ENCODE measurements around the gene PSMB3. TPM values are rescaled to one million over a fixed set of nuclear protein-coding genes. Genes with fewer than 3 reads are reported as not detected.
A peak's percentile ranks its signal among the peaks of the same experiment; 100 is the strongest.

Gene PSMB3
- total RNA-seq, 1 donor from 2014 or later = 337 TPM

GRCh38 chr17:38750312-38751121, 2.0 kb upstream of the PSMB3 start:
- peak overlapping the region; percentile 100 for H3K4me3 Mint-ChIP-seq (ENCODE audit: low read depth)
- peak overlapping the region; percentile 1 for H3K27ac Mint-ChIP-seq
- peaks cover 43% of the 10 kb centered on the region for H3K4me1 Mint-ChIP-seq (ENCODE audit: low read depth)
- peaks cover 26% of the 10 kb centered on the region for H3K27me3 Mint-ChIP-seq (ENCODE audit: low read depth)
- DNase-seq (ENCODE audit: low spot score) = no peak
- intact Hi-C loops (cut with micrococcal nuclease) = loop anchor here (5.0 kb wide), 3 partner anchors 117 to 402 kb away; partner anchors contain the start of gene PLXDC1
- no peaks in the 10 kb centered on the region for H3K9me3 Mint-ChIP-seq
- peaks cover 21% of the 10 kb centered on the region for H3K36me3 Mint-ChIP-seq (ENCODE audit: low read depth)

- Mint-ChIP-seq H3K27me3 (ENCODE audit: low read depth) (peaks cover 22% of the 10 kb centered on the region), H3K36me3 (ENCODE audit: low read depth) (peaks cover 28% of the 10 kb centered on the region), H3K9me3 (no peaks in the 10 kb centered on the region), H3K27ac (peak overlapping the region; percentile 99), H3K4me3 (ENCODE audit: low read depth) (peak overlapping the region; percentile 100), H3K4me1 (ENCODE audit: low read depth) (peaks cover 38% of the 10 kb centered on the region)
- intact Hi-C loops (cut with micrococcal nuclease) = loop anchor here (5.0 kb wide), 3 partner anchors 116 to 401 kb away; partner anchors contain the start of gene PLXDC1
- DNase-seq (ENCODE audit: low spot score) = no peak
Measured at GRCh38 chr17:38751144-38751807, 1.3 kb upstream of the PSMB3 start.

- peaks cover 16% of the 10 kb centered on the region for H3K27me3 Mint-ChIP-seq (ENCODE audit: low read depth)
- DNase-seq (ENCODE audit: low spot score) = peak; percentile 83
- H3K36me3 Mint-ChIP-seq (ENCODE audit: low read depth) = peaks cover 31% of the 10 kb centered on the region
- peaks cover 32% of the 10 kb centered on the region for H3K4me1 Mint-ChIP-seq (ENCODE audit: low read depth)
- H3K4me3 Mint-ChIP-seq (ENCODE audit: low read depth) = peak overlapping the region; percentile 100
- no peaks in the 10 kb centered on the region for H3K9me3 Mint-ChIP-seq
- peak overlapping the region; percentile 99 for H3K27ac Mint-ChIP-seq
- intact Hi-C loops (cut with micrococcal nuclease) = loop anchor here (1.0 to 5.0 kb wide), 8 partner anchors 47 to 447 kb away; partner anchors contain the start of genes CWC25, EPOP, PIP4K2B and PLXDC1
Measured at GRCh38 chr17:38751808-38752307, 683 bp upstream of the PSMB3 start.

- peaks cover 13% of the 10 kb centered on the region for H3K27me3 Mint-ChIP-seq (ENCODE audit: low read depth)
- no peak for DNase-seq (ENCODE audit: low spot score)
- H3K4me3 Mint-ChIP-seq (ENCODE audit: low read depth) = peak overlapping the region; percentile 100
- peaks cover 37% of the 10 kb centered on the region for H3K36me3 Mint-ChIP-seq (ENCODE audit: low read depth)
- H3K9me3 Mint-ChIP-seq = no peaks in the 10 kb centered on the region
- intact Hi-C loops (cut with micrococcal nuclease) = loop anchor here (2.0 to 5.0 kb wide), 5 partner anchors 78 to 446 kb away; partner anchors contain the start of genes EPOP and PLXDC1
- H3K4me1 Mint-ChIP-seq (ENCODE audit: low read depth) = peaks cover 31% of the 10 kb centered on the region
- peak overlapping the region; percentile 99 for H3K27ac Mint-ChIP-seq
Measured at GRCh38 chr17:38753071-38753506, 548 bp downstream of the PSMB3 start.

- Mint-ChIP-seq H3K36me3 (ENCODE audit: low read depth) (peaks cover 75% of the 10 kb centered on the region), H3K27me3 (ENCODE audit: low read depth) (no peaks in the 10 kb centered on the region), H3K27ac (peak overlapping the region; percentile 51), H3K4me1 (ENCODE audit: low read depth) (peaks cover 9% of the 10 kb centered on the region), H3K4me3 (ENCODE audit: low read depth) (no peak overlapping the region), H3K9me3 (no peaks in the 10 kb centered on the region)
- intact Hi-C loops (cut with micrococcal nuclease) = no loop called here
- no peak for DNase-seq (ENCODE audit: low spot score)
Measured at GRCh38 chr17:38761612-38762011, 9.1 kb downstream of the PSMB3 start.

GRCh38 chr17:38762231-38762630, 9.7 kb downstream of the PSMB3 start:
- DNase-seq (ENCODE audit: low spot score) = no peak
- Mint-ChIP-seq H3K36me3 (ENCODE audit: low read depth) (peaks cover 79% of the 10 kb centered on the region), H3K27ac (no peak overlapping the region), H3K4me1 (ENCODE audit: low read depth) (peaks cover 12% of the 10 kb centered on the region), H3K4me3 (ENCODE audit: low read depth) (no peak overlapping the region), H3K27me3 (ENCODE audit: low read depth) (no peaks in the 10 kb centered on the region), H3K9me3 (no peaks in the 10 kb centered on the region)
- intact Hi-C loops (cut with micrococcal nuclease) = no loop called here

GRCh38 chr17:38766341-38766740, 13.8 kb downstream of the PSMB3 start:
- Mint-ChIP-seq H3K4me3 (ENCODE audit: low read depth) (no peak overlapping the region), H3K4me1 (ENCODE audit: low read depth) (peaks cover 8% of the 10 kb centered on the region), H3K27me3 (ENCODE audit: low read depth) (no peaks in the 10 kb centered on the region), H3K36me3 (ENCODE audit: low read depth) (peaks cover 83% of the 10 kb centered on the region), H3K9me3 (no peaks in the 10 kb centered on the region), H3K27ac (no peak overlapping the region)
- intact Hi-C loops (cut with micrococcal nuclease) = no loop called here
- no peak for DNase-seq (ENCODE audit: low spot score)

- Mint-ChIP-seq H3K27me3 (ENCODE audit: low read depth) (no peaks in the 10 kb centered on the region), H3K4me3 (ENCODE audit: low read depth) (no peak overlapping the region), H3K36me3 (ENCODE audit: low read depth) (peaks cover 80% of the 10 kb centered on the region), H3K9me3 (no peaks in the 10 kb centered on the region), H3K4me1 (ENCODE audit: low read depth) (peaks cover 2% of the 10 kb centered on the region), H3K27ac (no peak overlapping the region)
- no peak for DNase-seq (ENCODE audit: low spot score)
- intact Hi-C loops (cut with micrococcal nuclease) = no loop called here
Measured at GRCh38 chr17:38768417-38768816, 15.9 kb downstream of the PSMB3 start.

- intact Hi-C loops (cut with micrococcal nuclease) = no loop called here
- Mint-ChIP-seq H3K9me3 (no peaks in the 10 kb centered on the region), H3K4me3 (ENCODE audit: low read depth) (no peak overlapping the region), H3K27me3 (ENCODE audit: low read depth) (no peaks in the 10 kb centered on the region), H3K4me1 (ENCODE audit: low read depth) (no peaks in the 10 kb centered on the region), H3K36me3 (ENCODE audit: low read depth) (peaks cover 57% of the 10 kb centered on the region), H3K27ac (no peak overlapping the region)
- no peak for DNase-seq (ENCODE audit: low spot score)
Measured at GRCh38 chr17:38773258-38773657, 20.7 kb downstream of the PSMB3 start.

GRCh38 chr17:38777641-38778250, 25.2 kb downstream of the PSMB3 start:
- DNase-seq (ENCODE audit: low spot score) = no peak
- H3K36me3 Mint-ChIP-seq (ENCODE audit: low read depth) = peaks cover 60% of the 10 kb centered on the region
- H3K27ac Mint-ChIP-seq = no peak overlapping the region
- H3K4me1 Mint-ChIP-seq (ENCODE audit: low read depth) = no peaks in the 10 kb centered on the region
- H3K27me3 Mint-ChIP-seq (ENCODE audit: low read depth) = no peaks in the 10 kb centered on the region
- no peaks in the 10 kb centered on the region for H3K9me3 Mint-ChIP-seq
- intact Hi-C loops (cut with micrococcal nuclease) = no loop called here
- no peak overlapping the region for H3K4me3 Mint-ChIP-seq (ENCODE audit: low read depth)

GRCh38 chr17:38779965-38780752, 27.6 kb downstream of the PSMB3 start:
- no peak overlapping the region for H3K4me3 Mint-ChIP-seq (ENCODE audit: low read depth)
- H3K4me1 Mint-ChIP-seq (ENCODE audit: low read depth) = no peaks in the 10 kb centered on the region
- peaks cover 60% of the 10 kb centered on the region for H3K36me3 Mint-ChIP-seq (ENCODE audit: low read depth)
- H3K27ac Mint-ChIP-seq = no peak overlapping the region
- no peaks in the 10 kb centered on the region for H3K27me3 Mint-ChIP-seq (ENCODE audit: low read depth)
- H3K9me3 Mint-ChIP-seq = no peaks in the 10 kb centered on the region
- DNase-seq (ENCODE audit: low spot score) = no peak
- intact Hi-C loops (cut with micrococcal nuclease) = no loop called here

- Mint-ChIP-seq H3K27me3 (ENCODE audit: low read depth) (no peaks in the 10 kb centered on the region), H3K4me3 (ENCODE audit: low read depth) (no peak overlapping the region), H3K36me3 (ENCODE audit: low read depth) (peaks cover 66% of the 10 kb centered on the region), H3K27ac (no peak overlapping the region), H3K9me3 (no peaks in the 10 kb centered on the region), H3K4me1 (ENCODE audit: low read depth) (no peaks in the 10 kb centered on the region)
- DNase-seq (ENCODE audit: low spot score) = no peak
- intact Hi-C loops (cut with micrococcal nuclease) = no loop called here
Measured at GRCh38 chr17:38783227-38783626, 30.7 kb downstream of the PSMB3 start.
